Measurements from ENCODE around the gene FBRSL1.
"Not testable (repeated sequence)": the region's sequence is repeated elsewhere in the genome, so short reads cannot be mapped to it uniquely, and the experiment has no call there.

FBRSL1 gene

DNA sequence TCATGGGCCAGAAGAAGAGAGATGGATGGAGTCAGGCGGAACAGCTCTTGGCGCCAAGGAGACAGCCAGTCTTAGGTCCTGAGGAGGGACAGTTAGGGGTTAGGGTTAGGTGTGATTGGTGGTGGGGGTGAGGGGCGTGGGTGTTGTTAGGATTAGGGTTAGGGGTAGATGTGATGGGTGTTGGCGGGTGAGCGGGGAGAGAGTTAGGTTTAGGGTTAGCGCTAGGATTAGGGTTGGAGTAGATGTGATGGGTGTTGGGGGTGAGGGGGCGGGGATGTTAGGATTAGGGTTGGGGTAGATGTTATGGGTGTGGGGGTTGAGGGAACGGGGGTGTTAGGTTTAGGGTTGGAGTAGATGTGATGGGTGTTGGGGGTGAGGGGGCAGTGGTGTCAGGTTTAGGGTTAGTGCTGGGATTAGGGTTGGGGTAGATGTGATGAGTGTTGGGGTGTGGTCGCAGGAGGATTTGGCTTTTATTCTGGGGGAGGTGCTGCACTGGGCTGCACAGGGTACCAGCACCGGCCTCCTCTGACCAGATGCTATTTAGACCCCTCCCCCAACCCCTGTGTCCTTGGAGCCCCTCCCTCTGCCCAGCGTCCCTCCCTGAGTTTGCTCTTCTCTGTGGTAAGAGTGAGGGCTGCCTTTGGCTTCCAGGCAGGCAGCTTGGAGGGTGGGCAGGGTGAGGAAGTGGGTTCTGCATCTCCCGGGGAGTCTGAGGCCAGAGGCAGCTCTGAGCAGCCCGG, 35.6 kb upstream of the FBRSL1 start:
- DNase-seq, result no peak

GRCh38 chr12:132454933-132455418, 35.0 kb upstream of the FBRSL1 start:
- DNase-seq, result no peak

GRCh38 chr12:132455565-132455964, 34.4 kb upstream of the FBRSL1 start:
- no peak for DNase-seq

DNA sequence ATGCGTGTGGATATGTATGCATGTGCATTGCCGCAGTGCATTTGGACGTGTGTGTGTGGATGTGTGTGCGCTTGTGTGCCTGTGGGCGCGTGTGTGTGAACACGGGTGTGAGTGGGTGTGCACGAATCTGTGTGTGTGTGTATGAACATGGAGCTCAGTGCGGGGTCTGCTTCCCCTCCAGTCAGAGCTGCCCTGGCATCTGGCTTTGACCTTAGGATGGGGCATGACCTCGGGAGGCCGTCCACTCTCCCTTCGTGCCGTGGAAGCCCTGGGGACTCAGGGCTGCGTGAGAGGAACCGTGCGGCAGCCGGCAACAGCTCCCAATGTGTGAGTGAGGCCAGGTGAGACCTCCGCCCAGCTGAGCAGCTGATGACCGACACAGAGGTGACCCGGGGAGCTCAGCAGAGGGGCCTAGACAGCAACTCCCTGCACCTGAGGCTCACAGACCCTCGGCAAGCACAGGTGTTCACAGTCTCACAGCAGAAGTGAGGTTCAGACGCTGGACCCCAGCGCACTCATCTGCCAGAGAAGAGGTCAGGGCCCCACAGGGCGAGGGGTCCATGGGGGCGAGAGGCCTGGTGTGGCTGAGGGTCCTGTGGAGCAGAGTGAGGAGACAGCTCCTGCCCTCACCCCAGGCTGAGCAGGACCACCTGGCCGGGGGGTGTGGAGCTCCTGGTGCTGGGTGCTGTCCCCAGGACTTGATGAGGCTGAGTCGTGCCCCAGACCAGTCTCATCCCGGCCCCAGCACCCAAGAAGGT, 33.6 kb upstream of the FBRSL1 start:
- no peak for DNase-seq

DNA sequence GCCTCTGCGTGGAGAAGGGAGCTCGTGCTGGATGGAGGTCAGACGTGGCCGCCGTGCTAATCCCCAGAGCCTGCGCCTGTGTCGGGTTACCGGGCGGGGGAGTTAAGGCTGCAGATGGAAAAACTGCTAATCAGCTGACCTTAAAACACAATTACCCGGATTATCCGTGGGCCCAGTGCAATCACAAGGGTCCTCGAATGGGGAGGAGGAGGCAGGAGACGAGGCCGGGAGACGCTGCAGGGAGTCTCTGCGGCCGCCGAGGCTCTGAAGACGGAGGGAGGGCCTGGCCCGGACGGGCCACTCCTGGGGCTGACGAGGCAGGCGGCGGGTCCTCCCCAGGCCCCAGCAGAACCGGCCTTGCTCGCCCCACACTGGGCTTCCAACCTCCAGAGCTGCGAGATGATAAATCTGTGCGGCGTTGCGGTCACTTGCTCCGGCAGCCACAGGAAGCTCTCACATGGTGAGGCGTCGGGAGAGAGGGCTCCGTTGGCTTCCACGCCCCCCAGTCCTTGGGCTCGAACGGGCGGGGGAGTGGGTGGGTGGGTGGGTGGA, 32.9 kb upstream of the FBRSL1 start:
- no peak for DNase-seq

DNA sequence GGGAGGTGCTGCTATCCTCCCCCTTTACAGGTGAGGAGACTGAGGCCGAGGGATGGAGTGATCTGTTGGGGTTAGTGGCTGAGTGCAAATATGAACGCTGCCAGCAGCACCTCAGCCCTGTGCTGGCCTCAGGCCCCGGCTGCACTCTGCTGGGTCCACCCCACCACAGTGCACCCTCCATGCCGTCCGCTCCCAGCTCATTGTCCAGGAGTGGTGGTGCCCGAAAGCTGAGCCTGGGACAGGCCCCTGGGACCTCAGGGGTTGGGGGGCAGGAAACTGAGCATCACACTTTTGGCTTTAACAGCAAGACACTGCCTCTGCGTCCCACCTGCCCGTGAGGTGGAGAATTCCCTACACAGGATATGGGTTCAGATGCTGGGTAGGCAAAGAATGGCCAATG, 31.5 kb upstream of the FBRSL1 start:
- no peak for DNase-seq

GRCh38 chr12:132458846-132459641, 30.9 kb upstream of the FBRSL1 start:
- DNase-seq, result no peak

DNA sequence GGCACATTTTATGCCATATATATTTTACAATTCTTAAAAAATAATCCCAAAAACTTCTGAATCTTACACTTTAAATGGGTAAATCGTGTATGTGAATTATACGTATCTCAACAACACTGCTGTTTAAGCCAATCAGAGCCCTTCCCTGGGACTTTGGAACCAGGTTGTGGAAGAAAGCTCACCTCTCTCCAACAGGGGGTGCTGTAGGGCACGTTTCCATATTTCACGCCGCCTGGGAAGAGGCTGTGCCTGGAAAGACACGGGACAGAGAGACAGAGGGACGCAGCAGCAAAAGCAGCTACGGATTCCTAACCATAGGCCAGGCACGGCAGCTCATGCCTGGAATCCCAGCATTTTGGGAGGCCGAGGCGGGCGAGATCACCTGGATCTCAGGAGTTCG, 29.4 kb upstream of the FBRSL1 start:
- DNase-seq, result no peak

GRCh38 chr12:132461526-132461925, 28.4 kb upstream of the FBRSL1 start:
- no peak for DNase-seq

DNA sequence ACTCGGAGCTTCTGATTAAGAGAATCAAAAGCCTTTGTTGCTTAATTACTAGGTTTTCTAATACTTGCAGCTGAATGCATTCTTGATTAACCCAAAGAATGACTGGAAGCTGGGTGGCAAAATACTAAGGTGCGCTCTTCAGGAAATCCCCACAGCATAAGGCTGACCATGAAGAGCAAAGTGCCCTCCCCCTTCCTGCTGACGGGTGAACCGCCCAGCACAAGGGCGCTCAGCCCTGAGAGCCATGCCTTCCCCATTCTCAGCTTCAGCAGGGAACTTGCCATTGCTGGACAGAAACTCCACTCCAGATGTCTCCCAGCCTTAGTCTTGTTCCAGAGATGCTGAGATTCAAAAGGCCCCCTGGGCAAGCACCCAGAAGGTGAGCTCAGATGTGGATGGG, 27.2 kb upstream of the FBRSL1 start:
- no peak for DNase-seq

GRCh38 chr12:132463284-132463924, 26.5 kb upstream of the FBRSL1 start:
- DNase-seq, result not testable (repeated sequence)

- DNase-seq, result not testable (repeated sequence)
Measured at GRCh38 chr12:132464304-132464703, 25.6 kb upstream of the FBRSL1 start.

DNA sequence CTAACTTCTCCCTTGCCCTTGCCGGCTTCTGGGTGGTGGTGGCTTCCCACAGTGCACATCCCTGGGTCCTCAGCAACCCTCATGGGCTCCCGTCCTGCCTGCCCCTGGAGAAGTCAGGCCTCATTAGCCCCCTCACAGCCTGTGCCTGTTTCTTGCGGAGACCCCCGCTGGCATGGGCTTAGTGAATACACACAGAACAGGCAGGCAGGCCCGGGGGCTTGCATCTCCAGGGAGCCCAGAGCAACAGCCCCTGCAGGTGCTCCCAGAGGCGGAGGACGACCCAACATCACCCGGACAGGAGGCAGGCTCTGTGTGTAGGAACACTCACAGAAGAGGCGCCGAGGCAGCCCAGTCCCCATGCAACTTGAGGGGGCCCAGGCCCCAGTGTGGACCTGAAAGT, 25.1 kb upstream of the FBRSL1 start:
- no peak for DNase-seq

GRCh38 chr12:132465269-132466190, 24.4 kb upstream of the FBRSL1 start:
- no peak for DNase-seq

GRCh38 chr12:132466241-132467201, 23.4 kb upstream of the FBRSL1 start:
- DNase-seq, result no peak

GRCh38 chr12:132467511-132467910, 22.4 kb upstream of the FBRSL1 start:
- DNase-seq, result no peak

DNA sequence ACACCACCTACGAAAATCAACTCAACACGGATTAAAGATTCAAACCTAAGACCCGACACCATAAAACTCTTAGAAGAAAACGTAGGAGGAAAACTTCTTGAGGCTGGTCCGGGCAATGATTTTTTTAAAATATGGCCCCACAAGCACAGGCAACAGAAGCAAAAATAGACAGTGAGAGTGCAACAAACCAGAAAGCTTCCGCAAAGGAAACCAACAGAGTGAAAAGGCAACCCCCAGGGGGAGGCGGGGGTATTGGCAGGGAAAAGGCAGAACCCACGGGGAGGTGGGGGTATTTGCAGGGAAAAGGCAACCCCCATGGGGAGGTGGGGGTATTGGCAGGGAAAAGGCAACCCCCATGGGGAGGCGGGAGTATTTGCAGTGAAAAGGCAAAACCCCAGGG, 20.5 kb upstream of the FBRSL1 start:
- no peak for DNase-seq

- DNase-seq, result no peak
Measured at GRCh38 chr12:132470397-132470796, 19.6 kb upstream of the FBRSL1 start.

DNA sequence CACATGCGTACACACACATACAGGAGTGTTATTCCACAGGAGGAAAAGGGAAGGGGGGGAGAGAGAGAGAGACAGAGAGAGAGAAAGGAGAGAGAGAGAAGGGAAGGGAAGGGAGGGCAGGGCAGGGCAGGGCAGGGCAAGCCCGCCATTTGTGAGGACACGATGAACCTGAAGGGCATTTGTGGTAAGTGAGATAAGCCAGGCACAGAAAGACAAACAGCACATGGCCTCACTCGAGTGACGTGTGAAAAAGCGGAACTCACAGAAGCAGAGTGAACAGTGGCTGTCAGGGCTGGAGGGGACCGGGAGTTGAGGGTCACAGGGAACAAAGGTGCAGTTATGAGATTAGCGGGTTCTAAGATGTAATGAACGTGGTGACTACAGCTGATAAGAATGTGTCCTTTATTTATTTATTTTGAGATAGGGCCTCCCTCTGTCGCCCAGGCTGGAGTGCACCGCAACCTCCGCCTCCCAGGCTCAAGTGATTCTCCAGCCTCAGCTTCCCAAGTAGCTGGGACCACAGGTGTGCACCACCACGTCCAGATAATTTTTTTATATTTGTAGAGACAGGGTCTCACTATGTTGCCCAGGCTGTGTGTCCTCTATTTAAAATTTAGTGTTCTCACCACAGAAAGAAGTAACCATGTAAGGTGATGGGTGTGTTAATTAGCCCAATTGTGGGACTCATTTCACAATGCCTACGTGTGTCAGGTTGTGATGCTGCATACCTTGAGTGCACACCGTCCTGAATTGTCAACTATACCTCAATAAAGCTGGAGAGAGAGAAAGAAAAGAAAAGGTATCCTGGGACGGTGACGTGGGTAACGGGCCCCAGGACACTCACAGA, 18.7 kb upstream of the FBRSL1 start:
- no peak for DNase-seq
